HG03103 (cell line): ENCODE data around the gene TRMT2B.
"Not testable (repeated sequence)": the region's sequence is repeated elsewhere in the genome, so short reads cannot be mapped to it uniquely, and the experiment has no call there.

Experiments used
- ATAC-seq: cut with Tn5 transposase; IDR thresholded peaks from one replicate; pipeline ENCODE4 v1.9.1; 2021; ENCODE audit warnings: low read depth; ENCODE audit not compliant: unreplicated experiment

The TRMT2B gene

DNA sequence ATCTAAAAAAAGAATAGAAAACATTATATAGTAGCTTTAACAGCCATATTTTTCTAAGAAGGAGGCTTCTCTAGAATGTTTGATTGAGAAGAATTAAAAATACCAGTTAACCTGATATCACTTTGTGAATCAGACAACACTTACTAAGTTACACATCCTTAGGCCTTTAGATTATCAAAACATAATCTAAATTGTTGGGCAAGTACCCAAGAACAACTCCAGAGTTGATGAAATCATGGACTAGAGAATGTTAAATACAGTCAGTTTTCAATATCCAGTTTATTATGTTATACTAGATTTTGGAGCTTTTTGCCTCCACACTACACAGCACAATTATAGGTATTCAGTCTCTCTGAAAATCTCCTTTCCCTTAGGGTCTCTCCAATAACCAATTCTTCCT is 42.8 kb downstream of the TRMT2B start:
- ATAC-seq: no peak

DNA sequence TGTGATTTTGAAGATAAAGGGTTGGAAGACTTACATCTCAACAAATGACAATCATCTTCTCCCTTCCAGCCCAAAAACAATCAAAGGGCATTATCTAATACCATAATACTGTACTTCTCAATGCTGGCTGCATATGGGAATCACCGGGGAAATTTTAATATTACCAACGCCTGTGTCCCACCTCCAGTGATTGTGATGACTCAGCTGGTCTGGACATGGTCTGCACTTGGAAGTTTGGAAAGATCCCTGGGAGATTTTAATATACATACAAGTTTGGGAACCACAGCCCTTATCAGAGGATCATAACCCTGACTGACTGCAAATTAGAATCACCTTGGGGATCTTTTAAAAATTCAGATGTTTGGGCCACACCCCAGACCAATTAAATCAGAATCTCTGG is 52.5 kb downstream of the TRMT2B start:
- ATAC-seq: no peak

DNA sequence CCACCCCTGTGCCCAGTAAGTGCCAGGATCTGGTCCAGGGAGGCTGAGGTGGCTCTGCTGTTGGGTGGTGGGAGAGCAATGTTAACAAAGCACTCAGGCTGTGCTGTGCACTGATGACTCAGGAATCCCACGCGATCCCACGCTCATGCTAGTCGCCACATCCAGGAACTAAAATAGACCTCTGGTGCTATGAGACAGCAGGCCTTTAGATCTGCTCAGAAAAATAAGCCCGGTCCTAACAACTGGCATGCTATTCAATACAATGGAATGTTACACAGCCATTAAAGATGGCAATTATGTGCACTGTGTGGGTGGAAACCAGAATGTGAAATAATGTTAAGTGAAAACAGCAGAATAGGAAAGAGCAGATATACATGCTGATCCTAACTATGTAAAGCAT is 56.4 kb downstream of the TRMT2B start:
- no peak for ATAC-seq

DNA sequence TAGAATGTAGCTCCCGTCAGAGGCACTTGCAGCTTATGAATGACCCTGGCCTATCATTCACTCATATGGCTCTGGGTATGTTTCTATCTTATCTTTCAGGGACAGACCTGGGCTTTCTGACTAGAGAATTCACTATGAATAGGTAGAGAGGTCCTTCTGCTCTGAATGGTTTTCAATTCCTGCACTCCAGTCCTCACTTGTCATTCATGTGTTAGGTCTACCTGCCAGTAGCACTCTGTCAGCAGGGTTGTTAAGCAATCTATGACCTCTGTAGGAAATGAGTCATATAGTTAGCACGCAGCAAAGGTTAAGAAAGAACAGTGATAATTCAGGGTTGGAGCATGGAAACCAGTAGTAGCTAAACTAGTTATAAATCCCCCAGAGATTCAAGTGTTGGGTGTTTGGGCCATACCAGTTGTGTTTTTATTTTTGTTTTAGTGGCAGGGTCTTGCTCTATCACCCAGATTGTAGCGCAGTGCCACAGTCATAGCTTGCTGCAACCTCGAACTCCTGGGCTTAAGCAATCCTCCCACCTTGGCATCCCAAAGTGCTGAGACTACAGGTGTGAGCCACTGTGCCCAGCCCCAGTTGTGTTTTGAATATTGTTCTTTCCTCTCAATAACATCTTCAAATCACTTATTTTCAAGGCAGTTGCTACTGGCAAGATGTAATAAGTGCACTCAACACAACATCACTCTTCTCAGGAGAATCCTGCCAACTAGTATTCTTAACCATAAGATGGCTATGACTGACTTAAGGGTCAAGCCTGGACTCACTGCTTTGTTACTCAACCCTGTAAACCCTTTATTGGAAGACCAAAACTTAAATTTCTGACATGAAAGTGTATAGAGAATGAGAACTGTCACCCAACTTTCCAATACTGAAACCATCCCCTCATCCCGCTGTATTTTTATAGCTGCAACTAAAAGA is 57.3 kb downstream of the TRMT2B start:
- ATAC-seq: peak; percentile 95

DNA sequence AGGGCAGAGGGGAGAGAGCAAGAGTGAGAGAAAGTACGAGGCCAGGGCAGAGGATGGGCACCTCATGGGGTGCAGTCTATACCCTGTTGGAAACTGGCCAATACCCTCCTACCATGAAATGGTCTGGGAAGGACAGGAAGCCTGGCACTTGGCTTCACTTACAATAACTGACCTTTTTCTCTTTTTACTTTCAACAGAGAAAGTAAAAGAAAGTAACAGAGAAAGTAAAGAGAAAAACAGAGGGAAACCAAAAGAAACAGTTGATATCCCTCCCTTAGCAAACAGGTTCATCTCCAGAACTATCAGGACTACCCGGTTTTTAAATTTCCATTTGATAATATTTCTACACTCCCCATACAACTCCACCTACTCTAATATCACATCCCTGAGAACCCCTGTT is 61.8 kb downstream of the TRMT2B start:
- ATAC-seq: no peak

DNA sequence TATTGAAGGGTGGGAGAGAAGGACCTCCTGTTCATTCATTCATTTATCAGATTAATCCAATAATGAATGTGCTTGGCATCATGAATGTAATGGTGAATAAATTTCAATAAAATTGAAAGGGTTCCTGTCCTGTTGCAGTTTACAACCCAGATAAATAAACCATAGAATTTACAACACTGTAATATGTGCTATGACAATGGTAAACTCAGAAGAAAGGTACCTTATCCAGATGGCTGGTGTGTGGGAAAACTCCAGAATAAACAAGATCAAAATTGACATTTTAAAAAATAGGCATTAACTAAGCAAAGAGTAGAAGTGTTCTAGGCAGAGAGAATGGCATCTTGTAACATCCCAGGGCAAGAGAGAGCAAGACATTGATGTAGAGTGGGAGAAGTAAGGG is 67.1 kb downstream of the TRMT2B start:
- ATAC-seq: no peak

DNA sequence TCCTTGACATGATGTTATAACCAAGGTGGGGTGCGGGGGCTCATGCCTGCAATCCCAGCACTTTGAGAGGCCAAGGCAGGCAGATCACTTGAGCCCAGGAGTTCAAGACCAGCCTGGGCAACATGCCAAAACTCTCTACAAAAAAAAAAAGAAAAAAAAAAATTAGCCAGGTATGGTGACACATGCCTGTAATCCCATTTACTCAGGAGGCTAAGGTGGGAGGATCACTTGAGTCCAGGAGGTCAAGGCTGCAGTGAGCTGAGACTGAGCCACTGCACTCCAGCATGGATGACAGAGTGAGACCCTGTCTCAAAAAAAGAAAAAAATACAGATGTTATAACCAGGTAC is 70.4 kb downstream of the TRMT2B start:
- ATAC-seq: not testable (repeated sequence)

DNA sequence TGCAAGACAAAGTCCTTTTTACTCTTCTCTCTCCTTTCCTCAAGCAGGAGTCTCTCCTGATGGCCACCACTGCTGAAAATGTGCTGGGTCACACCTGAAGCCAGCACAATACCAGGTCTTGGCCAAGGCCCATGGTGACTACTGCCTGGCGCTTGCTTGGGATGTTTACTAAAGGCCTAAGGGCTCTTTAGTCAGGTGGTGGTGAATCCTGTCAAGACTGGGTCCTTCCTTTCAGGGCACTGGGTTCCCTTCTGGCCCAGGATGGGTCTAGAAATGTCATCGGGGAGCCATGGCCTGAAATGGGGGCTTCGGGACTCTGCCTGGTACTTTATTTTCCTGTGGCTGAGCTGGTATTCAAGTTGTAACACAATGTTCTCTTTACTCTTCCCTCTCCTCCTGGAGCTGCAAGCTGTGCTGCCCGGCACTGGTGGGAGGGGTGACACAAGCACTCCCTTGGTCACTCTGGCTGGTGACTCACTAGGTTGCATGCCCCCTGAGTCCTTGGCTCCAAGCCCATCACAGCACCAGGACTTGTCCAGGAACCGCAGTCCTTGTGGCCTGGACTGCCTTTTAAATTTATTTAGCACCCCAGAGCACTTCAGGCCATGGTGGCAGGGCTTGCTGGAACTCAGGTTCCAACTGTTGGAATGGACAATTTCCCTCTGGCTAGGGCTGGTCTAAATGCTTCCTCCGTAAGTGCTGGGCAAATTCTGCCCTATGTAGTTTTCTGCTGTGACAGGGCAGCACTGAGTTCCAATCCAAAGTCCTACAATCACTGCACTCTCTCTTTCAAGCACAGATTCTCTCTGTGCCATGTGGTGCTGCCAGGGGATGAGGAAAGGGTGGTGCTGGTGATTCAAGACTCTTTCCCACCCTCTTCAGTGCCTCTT is 71.1 kb downstream of the TRMT2B start:
- no peak for ATAC-seq

DNA sequence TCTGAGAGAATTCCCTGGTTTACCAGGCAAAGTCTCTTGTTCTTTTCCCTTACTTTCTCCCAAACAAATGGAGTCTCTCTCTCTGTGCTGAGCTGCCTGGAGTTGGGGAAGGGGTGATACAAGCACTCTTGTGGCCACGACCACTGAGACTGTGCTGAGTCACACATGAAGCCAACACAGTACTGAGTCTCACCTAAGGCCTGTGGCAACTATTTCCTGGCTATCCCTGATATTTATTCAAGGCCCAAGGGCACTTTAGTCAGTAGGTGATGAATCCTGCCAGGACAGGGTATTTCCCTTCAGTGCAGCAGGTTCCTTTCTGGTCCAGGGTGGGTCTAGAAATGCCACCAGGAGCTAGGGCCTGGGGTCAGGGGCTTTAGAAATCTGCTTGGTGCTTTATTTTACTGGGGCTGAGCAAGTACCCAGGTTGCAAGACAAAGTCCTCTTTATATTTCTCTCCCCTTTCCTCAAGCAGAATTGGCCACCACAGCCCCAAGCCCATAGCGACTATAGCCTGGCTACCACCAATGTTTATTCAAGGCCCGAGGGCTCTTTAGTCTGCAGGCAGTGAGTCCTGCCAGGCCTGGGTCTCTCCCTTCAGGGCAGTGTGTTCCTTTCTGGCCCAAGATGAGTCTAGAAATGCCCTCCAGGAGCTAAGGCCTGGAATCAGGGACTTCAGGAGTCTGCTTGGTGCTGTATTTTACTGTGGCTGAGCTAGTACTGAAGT is 71.9 kb downstream of the TRMT2B start:
- no peak for ATAC-seq

DNA sequence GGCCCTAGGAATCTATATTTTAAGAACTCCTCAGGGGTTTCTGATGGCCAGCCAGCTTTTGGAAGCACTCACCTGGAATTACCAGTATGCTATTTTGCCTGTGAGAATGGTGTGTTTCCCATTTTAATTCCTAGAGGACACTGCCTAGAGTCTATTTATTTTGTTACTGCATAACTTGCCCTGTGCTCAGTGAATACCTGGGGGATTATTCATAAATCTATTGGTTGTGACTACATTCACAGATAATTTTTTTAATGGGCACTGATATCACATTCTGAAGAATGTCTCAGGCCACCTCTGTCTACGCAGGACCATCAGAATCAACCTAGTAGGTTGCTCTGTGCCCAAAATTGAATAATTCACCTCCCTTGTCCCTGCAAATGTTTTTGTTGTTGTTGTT is 75.7 kb downstream of the TRMT2B start:
- ATAC-seq: no peak

DNA sequence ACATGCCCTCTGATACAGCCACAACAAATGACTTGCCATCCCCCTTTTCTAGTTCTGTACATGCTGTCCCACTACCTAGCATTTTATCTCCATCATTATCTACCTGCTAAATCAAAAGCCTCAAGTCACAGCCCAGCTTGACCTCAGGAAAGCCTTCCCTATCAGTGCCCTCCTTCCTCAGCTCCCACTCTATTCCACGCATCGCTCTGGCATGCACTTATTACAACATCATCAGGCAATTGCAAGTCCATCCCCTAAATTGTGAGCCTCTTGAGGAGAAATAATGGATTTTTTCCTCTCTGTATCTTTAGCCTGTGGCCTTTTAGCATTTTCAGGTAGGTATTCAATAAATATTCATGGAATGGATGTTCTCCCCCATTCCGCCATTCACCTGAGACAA is 76.7 kb downstream of the TRMT2B start:
- no peak for ATAC-seq

DNA sequence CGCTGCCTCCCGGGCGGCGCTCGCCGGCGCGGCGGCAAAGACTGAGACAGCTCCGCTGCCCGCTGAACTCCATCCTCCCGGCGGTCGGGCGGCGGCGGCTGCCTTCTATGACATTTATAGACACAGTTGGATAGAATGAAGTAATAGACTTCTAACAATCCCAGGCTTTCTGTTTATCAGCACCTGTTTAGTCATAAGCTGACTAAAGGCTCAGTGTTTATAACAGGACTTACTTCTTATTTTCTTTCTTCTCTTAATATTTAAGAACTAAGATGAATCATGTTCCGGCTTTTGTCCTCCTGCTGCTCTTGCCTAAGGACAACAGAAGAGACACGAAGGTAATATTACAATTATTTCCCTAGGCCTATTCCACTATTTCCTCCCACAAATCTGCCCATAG is 78.5 kb downstream of the TRMT2B start:
- ATAC-seq: no peak

DNA sequence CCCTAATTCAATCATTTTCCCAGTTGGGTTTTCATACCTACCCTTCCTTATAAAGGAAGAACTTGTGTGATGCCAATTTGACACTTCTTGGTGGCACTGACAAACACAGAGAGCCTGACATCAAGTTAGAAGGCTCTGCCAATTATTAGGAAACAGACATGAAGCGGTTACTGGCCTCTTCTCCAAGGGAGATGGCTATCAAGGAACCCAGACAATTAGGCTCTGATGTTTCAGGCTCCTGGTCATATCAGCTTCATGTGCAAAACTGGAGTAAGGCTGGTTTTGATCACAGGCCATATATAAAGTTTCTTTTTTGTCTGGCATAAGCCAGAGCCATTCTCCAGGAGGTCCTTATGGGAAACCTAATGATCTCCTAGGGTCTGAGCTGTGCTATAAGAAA is 82.0 kb downstream of the TRMT2B start:
- ATAC-seq: no peak

DNA sequence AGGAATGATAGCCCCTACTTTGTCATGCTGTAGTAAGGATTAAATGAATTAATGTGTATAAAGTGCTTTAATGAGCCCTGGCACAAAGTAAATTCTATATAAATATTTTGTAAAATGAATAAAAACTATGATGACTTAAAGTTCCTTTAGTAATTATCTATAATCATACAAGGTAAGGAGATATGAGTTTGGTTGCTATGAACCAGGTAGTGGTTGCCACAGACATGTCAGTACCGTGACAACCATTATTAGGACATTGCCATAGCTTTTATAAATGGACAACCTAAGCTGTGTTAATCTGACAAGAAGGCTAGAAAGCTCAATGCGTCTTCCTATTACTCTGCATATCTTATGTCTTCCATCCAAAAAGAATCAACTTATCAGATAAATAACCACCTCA is 82.5 kb downstream of the TRMT2B start, which contains the start of gene ARL13A:
Gene ARL13A, plus strand, starts transcription at position 301 of the 400 bp plus-strand sequence. CDS start 3,982 bp downstream, outside the sequence.
- no peak for ATAC-seq

DNA sequence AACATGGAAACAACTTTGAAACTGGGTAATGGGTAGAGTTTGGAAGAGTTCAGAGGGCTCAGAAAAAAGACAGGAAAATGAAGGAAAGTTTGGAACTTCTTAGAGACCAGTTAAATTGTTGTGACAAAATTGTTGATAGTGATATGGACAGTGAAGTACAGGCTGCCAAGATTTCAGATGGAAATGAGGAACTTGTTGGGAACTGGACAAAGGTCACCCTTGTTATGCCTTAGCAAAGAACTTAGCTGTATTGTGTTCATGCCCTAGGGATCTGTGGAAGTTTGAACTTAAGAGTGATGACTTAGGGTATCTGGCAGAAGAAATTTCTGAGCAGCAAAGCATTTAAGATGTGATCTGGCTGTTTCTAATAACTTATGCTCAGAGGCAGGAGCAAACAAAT is 87.5 kb downstream of the TRMT2B start:
- ATAC-seq: no peak

DNA sequence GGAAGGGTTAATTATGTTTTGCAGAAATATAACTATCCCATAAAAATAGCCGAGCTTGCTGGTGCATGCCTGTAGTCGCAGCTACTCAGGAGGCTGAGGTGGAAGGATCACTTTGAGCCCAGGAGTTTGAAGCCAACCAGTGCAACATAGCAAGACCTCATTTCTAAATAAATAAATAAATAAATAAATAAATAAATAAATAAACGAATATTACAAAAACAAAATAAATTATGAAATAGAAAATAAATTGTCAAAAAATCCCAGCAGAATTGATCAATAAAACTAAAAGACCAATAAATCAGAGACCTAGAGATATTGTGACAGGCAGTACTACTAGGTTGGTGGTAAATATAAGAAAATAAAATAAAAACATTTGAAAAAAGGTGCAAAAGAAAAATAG is 89.1 kb downstream of the TRMT2B start:
- no peak for ATAC-seq
